ENCODE measurements around the gene NTN4.

NTN4 gene

GRCh38 chr12:95731519-95731958 is 59.0 kb downstream of the NTN4 start:
- no peak for TF ChIP-seq FOXM1 (IDR thresholded peaks at IDR 0.05; ENCODE audit: borderline replicate concordance, low read depth)
- TF ChIP-seq, protein P1, sequence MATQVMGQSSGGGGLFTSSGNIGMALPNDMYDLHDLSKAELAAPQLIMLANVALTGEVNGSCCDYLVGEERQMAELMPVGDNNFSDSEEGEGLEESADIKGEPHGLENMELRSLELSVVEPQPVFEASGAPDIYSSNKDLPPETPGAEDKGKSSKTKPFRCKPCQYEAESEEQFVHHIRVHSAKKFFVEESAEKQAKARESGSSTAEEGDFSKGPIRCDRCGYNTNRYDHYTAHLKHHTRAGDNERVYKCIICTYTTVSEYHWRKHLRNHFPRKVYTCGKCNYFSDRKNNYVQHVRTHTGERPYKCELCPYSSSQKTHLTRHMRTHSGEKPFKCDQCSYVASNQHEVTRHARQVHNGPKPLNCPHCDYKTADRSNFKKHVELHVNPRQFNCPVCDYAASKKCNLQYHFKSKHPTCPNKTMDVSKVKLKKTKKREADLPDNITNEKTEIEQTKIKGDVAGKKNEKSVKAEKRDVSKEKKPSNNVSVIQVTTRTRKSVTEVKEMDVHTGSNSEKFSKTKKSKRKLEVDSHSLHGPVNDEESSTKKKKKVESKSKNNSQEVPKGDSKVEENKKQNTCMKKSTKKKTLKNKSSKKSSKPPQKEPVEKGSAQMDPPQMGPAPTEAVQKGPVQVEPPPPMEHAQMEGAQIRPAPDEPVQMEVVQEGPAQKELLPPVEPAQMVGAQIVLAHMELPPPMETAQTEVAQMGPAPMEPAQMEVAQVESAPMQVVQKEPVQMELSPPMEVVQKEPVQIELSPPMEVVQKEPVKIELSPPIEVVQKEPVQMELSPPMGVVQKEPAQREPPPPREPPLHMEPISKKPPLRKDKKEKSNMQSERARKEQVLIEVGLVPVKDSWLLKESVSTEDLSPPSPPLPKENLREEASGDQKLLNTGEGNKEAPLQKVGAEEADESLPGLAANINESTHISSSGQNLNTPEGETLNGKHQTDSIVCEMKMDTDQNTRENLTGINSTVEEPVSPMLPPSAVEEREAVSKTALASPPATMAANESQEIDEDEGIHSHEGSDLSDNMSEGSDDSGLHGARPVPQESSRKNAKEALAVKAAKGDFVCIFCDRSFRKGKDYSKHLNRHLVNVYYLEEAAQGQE (IDR thresholded peaks at IDR 0.05; ENCODE audit: low read depth) = no peak
- TF ChIP-seq EGR1 (IDR thresholded peaks at IDR 0.05) = no peak
- TF ChIP-seq RAD21 (IDR thresholded peaks at IDR 0.05; ENCODE audit: low read depth) = no peak
- TF ChIP-seq, protein P2, sequence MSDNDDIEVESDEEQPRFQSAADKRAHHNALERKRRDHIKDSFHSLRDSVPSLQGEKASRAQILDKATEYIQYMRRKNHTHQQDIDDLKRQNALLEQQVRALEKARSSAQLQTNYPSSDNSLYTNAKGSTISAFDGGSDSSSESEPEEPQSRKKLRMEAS (IDR thresholded peaks at IDR 0.05) = no peak
- no peak for TF ChIP-seq CEBPB (IDR thresholded peaks at IDR 0.05)
- no peak for TF ChIP-seq TCF12 (IDR thresholded peaks at IDR 0.05; ENCODE audit: low read depth)
- TF ChIP-seq EP300 (IDR thresholded peaks at IDR 0.05; ENCODE audit: borderline replicate concordance) = no peak

DNA sequence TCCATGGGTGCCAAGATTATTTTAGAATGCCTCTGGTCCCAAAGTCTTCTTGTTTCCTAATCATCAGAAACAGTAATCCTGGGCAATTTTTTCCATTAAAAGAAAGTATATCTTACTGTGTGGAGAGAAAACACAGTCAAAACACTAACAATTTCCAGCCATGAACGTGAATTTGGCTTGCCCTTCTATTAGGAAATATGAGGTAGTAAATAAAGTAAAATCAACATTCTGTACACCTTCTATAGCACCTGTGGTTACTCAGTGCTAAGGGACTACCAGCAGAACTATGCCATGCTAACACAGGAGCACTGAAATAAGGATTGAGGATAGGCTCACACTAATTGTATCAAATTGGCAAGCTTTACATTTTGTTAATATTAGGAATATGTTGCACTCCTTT is 60.1 kb downstream of the NTN4 start:
- TF ChIP-seq CREB1 (IDR thresholded peaks at IDR 0.05; ENCODE audit: low read depth) (no peak), EGR1 (IDR thresholded peaks at IDR 0.05) (no peak), RAD21 (IDR thresholded peaks at IDR 0.05; ENCODE audit: low read depth) (no peak), CEBPB (IDR thresholded peaks at IDR 0.05) (no peak), TEAD4 (IDR thresholded peaks at IDR 0.05) (no peak), ZBTB7A (IDR thresholded peaks at IDR 0.05; ENCODE audit: low read depth) (no peak), YY1 (IDR thresholded peaks at IDR 0.05; ENCODE audit: low read depth) (no peak), NFIC (IDR thresholded peaks at IDR 0.05) (no peak), USF1 (IDR thresholded peaks at IDR 0.05) (no peak), FOXM1 (IDR thresholded peaks at IDR 0.05; ENCODE audit: borderline replicate concordance, low read depth) (no peak), TAF1 (IDR thresholded peaks at IDR 0.05; ENCODE audit: low read depth) (no peak), EP300 (IDR thresholded peaks at IDR 0.05; ENCODE audit: borderline replicate concordance) (no peak), TCF12 (IDR thresholded peaks at IDR 0.05; ENCODE audit: low read depth) (no peak)
- TF ChIP-seq, protein P2 (IDR thresholded peaks at IDR 0.05) = no peak

DNA sequence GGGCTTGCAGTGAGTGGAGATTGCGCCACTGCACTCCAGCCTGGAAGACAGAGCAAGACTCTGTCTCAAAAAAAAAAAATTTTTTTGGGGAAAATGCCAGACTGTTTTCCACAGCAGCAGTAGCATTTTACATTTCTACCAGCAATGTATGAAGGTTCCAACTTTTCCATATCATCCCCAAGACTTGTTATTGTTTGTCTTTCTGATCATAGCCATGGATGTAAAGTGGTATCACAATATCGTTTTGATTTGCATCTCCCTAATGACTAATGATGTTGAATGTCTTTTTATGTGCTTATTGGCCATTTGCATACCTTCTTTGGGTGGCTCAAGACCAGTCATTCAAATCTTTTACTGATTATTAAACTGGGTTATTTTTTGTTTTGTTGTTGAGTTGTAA is 63.7 kb downstream of the NTN4 start:
- TF ChIP-seq EGR1 (IDR thresholded peaks at IDR 0.05) (no peak), TCF12 (IDR thresholded peaks at IDR 0.05; ENCODE audit: low read depth) (no peak), TEAD4 (IDR thresholded peaks at IDR 0.05) (no peak), USF1 (IDR thresholded peaks at IDR 0.05) (no peak), ZBTB7A (IDR thresholded peaks at IDR 0.05; ENCODE audit: low read depth) (no peak), YY1 (IDR thresholded peaks at IDR 0.05; ENCODE audit: low read depth) (no peak), TAF1 (IDR thresholded peaks at IDR 0.05; ENCODE audit: low read depth) (no peak), NFIC (IDR thresholded peaks at IDR 0.05) (no peak), FOXM1 (IDR thresholded peaks at IDR 0.05; ENCODE audit: borderline replicate concordance, low read depth) (no peak), RAD21 (IDR thresholded peaks at IDR 0.05; ENCODE audit: low read depth) (no peak), CREB1 (IDR thresholded peaks at IDR 0.05; ENCODE audit: low read depth) (no peak), EP300 (IDR thresholded peaks at IDR 0.05; ENCODE audit: borderline replicate concordance) (no peak), CEBPB (IDR thresholded peaks at IDR 0.05) (no peak)
- TF ChIP-seq, protein P1 (IDR thresholded peaks at IDR 0.05; ENCODE audit: low read depth) = no peak
- TF ChIP-seq, protein P2 (IDR thresholded peaks at IDR 0.05) = no peak

DNA sequence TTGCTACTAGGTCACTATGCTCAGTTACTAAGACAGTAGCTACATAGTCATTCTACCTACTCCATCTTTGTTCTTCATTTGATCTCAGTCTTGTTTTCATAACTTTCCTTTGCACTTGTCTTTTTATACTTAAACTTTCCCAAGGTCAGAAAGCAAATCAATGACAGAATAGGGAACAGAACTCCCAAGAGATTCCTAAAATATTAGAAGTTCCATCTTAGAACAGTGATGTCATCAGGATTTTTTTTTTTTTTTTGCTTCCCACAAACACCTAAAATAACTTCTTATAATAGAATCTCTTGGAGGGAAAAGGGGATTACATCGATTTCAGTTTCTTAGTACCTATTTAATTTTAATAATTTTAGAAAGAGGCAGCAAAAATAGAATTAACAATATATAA is 65.8 kb downstream of the NTN4 start:
- TF ChIP-seq EGR1 (IDR thresholded peaks at IDR 0.05) = no peak
- TF ChIP-seq TAF1 (IDR thresholded peaks at IDR 0.05; ENCODE audit: low read depth) = no peak
- no peak for TF ChIP-seq RAD21 (IDR thresholded peaks at IDR 0.05; ENCODE audit: low read depth)
- TF ChIP-seq EP300 (IDR thresholded peaks at IDR 0.05; ENCODE audit: borderline replicate concordance) = no peak
- TF ChIP-seq CREB1 (IDR thresholded peaks at IDR 0.05; ENCODE audit: low read depth) = no peak
- TF ChIP-seq CEBPB (IDR thresholded peaks at IDR 0.05) = no peak
- TF ChIP-seq TCF12 (IDR thresholded peaks at IDR 0.05; ENCODE audit: low read depth) = no peak
- TF ChIP-seq FOXM1 (IDR thresholded peaks at IDR 0.05; ENCODE audit: borderline replicate concordance, low read depth) = no peak
- TF ChIP-seq, protein P1 (IDR thresholded peaks at IDR 0.05; ENCODE audit: low read depth) = no peak
- no peak for TF ChIP-seq YY1 (IDR thresholded peaks at IDR 0.05; ENCODE audit: low read depth)
- TF ChIP-seq NFIC (IDR thresholded peaks at IDR 0.05) = no peak
- TF ChIP-seq TEAD4 (IDR thresholded peaks at IDR 0.05) = no peak
- TF ChIP-seq ZBTB7A (IDR thresholded peaks at IDR 0.05; ENCODE audit: low read depth) = no peak
- TF ChIP-seq, protein P2 (IDR thresholded peaks at IDR 0.05) = no peak
- TF ChIP-seq USF1 (IDR thresholded peaks at IDR 0.05) = no peak
